Activated CD4-positive, alpha-beta T cell treated with anti-CD3 and anti-CD28 coated beads, Interleukin-2, amount 50 U/mL, for 24 hours (primary cell): ENCODE measurements around the gene SLC36A1.

Experiments
- DNase-seq, 2 donors: peaks; one replicate each; pipeline ENCODE4 v3.0.0-alpha.2; 2020; ENCODE audit warnings: low read depth in 1 of 2, low spot score in 1 of 2

Gene SLC36A1

DNA sequence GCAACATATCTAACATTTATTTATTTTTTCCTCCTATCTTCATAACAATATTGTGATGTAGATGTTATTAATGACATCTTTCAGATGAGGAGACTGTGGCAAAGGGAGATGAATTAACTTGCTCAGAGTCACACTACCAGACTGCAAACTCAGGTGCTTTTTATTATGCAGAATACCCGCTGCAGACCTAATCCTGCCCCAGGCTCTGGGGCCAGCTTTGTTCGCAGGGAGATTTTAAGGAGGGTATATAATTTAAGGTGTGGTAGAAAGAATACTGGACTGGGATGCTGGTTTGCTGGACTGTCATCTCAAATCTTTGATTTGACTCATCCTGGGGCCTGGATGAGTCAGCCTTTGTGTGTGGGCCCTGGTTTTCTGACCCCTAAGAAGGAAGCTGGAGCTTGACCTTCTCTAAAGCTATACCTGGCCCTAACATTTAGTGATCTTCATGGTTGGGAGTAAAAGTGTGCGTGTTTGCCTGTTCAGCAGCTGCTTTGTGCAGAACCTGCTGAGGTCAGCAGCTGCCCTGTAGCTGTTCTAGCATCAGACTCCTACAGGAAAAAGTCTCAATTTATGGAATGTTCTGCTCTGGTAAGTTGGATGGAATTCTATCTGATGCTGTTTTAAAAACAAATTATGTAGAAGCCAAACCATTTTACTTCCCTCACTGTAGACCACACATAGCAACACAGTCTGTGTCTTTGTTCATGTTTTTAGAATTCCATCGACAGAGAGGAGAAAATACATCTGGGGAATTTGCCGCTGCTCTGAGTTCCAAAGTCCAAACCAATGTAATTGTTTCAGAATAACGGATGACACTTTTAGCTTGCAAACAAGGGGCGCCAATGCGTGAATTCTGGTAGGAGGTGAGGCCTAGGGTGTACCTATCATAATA, 4.5 kb downstream of the SLC36A1 start:
- no peak for DNase-seq

DNA sequence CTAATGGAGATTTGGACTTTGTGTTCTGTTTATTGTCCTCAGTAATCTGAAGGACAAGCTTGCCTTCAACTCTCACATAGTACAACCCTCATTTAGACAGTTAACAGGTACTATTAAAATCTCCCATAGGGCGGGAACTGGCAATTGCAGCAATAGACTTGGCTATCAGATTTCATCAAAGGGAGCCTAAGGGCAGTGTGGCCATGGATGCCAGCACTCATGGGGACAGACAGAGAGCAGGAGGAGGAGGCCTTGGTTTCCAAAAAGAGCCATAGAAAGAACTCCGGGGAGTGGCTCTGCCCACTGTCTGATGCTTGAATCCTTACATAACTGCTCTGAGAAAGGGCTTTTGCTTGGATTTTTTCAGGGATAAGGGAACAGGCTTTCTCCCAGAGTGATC, 6.8 kb downstream of the SLC36A1 start:
- no peak for DNase-seq

DNA sequence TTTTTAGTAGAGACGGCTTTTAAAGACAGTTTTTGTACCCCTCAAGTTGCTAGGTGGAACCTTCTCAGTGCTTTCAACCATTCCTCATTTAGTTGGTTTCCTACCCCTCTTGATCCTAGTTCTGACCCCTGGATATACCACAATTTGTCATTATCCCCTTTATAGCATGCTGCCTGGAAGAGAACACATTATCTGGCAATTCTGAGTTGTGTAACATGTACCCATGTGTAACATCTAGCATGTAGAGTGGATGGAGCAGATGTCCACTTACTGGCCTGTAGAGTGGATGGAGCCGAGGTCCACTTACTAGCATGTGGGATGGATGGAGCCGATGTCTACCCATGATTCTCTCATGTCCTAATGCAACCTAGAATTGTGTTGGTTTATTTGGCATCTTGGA, 7.5 kb downstream of the SLC36A1 start:
- no peak for DNase-seq

DNA sequence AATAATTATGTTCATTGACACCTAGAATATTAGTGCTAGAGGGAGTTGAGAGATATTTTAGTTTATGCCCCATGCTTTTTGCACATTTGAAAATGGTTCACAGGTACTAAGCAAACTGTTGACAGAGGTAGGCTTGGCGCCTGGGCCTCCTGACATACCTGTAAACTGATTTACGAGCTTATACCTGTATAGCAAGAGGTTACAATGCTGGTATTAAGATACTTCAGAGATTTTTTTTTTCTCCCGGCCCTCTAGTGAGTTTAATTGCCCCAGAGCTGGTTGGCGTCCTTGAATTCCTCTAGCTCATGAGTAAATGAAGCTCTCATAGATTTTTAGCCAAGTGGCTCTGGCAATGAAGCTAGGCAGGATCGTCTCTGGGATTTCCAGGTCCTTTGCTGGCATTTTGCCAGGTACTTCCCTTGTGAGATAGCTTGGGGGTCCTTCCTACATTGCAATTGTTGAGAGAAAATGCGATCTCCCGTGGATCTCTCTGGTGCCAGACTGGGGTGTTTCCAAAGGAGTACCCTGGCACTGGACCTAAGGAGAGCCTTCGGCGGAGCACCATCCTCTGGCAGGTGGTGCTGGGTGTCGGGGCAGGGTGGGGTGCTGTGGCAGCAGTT, 9.0 kb downstream of the SLC36A1 start:
- no peak for DNase-seq

DNA sequence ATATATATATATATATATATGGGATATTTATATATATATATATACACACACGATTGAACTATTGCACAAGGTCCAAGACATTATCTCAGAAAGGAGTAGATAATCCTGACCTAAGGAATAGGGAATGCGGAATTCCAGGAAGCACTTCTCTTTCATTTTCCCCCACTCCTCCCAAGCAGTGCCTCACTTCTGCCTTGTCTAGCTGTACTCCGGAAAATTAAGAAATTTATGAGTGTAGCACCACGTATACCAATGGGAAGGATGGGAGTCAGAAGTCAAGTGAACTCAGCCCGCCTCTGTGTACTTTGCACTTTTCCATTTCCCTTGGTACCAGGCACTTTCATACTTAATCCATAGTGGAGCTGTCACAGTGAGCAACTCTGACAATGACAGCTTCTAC, 10.9 kb downstream of the SLC36A1 start:
- DNase-seq, result no peak

DNA sequence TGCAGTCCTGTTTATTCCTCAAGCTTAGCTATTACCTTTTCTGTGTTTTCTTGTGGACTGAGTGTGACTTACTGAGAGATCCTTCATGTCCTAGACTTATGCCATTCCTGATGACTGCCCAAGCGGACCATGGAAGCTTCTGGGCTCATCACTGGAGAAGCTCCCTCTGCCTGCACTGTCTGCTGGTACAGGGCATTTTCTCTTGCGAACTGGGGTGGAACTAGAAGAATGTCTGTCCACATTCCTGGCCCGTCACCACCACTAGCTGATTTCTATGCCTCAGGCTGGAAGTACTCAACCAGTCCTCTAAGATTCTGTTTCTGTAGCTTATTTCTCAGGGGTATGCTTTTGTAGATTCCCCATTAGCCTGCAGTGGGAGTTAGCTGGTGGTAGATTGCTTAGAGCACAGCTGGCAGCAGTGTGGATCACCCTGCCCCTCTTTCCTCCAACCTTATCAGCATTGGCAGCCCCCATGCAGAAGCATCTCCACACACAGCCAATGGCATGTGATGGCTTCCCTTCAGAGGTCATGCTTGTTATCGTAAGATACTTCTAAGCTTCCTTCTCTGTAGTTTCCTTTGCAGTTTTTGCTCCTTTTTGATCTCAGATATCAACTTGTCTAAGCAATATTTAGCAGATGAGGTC, 12.4 kb downstream of the SLC36A1 start:
- no peak for DNase-seq

DNA sequence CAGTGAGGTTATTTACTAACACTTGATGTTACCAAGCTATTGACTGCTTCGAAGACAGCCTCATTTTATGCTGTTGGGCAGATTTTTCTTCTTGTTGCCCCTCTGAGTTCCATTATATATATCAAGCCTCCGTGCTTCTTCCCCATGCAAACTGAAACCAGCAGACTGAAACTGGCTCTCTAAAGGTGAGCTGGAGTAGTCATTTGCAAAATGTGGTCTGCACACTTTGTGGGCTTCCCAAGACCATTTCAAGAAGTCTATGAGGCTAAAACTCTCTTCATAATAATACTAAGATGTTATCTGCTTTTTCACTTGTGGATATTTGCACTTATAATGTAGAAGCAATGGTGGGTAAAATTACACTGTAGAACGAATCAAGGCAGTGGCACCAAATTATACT, 13.9 kb downstream of the SLC36A1 start:
- no peak for DNase-seq

DNA sequence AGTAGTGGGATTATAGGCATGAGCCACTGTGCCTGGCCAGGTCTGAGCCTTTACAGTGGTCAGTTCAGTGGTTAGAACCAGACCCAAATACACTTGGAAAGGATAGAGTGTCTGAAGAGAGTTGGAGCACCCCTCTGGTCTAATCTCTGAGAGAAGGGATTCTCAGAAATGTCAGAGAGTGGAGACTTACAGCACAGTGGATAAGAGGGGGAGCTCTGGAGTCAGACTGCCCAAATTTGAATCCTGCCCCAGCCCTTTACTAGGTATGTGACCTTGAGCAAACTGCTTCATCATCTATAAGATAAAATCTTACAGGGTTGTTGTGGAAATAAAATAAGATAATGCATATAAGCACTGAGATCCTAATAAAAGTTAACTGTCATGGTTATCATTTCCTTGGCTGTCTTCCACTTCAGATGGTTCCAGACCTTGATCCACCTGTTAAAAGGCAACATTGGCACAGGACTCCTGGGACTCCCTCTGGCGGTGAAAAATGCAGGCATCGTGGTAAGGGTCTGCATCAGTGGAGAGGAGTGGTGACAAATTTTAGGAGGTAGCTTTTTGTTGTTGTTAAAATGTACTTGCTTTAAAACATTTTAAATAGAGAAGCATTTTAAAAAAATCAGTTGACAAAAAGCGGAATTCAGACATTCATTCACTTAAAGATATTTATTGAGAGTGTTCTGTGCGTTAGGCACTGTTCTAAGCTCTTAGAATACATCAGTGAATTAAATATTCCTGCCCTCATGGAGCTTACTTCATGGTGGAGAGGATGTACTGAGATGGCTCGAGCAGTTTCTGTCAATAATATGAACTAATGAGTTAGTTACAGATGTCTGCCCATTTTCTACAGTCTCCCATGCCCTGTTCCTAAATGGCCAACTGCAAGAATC, 16.0 kb downstream of the SLC36A1 start:
- no peak for DNase-seq

DNA sequence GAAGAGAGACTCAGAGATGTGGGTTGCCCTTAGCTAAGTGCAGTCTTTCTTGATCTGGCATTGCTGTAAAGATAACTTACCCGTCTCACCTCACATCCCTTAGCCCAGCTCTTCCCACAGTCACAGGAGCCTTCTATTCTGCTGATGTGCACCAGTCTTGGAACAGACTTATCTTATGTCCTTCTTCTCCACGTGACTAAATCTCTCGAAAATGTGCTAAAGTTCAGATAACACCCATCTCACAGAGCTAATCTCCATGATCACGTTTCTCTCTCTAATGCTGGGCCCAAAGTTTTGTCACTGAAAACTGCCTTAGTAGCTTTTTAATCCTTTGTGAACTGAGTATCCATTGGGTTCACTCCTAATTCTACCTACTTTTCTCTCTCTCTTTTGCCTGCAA, 16.7 kb downstream of the SLC36A1 start:
- DNase-seq, result no peak

DNA sequence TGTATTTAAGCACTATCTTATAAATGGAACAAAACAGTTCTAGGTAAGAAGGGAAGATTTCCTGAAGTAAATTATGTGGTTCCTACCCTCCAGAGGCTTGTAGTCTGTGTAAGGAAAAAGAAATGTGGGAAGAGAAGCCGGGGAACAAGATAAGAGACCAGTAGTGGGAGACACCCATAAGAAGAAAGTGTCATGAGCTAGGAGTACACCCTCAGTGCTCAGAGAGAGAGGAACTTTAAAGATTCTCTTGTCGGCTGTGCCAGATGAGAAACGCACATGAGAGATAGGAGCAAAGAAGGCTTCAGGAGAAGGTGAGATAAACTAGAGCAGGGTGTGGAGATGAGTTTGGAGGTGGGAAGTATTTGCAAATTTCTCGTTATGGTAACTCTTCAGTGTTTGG, 18.1 kb downstream of the SLC36A1 start:
- no peak for DNase-seq

DNA sequence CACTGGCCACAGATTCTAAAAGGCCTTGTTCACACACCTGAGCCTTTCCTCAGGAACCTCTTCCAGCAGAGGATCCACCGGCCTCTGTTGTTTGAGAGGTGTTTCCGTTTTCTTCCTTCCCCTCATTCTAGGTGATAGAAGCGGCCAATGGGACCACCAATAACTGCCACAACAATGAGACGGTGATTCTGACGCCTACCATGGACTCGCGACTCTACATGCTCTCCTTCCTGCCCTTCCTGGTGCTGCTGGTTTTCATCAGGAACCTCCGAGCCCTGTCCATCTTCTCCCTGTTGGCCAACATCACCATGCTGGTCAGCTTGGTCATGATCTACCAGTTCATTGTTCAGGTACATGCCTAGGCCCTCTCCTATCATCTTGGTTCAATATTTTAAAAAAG, 20.2 kb downstream of the SLC36A1 start:
- DNase-seq, result no peak

DNA sequence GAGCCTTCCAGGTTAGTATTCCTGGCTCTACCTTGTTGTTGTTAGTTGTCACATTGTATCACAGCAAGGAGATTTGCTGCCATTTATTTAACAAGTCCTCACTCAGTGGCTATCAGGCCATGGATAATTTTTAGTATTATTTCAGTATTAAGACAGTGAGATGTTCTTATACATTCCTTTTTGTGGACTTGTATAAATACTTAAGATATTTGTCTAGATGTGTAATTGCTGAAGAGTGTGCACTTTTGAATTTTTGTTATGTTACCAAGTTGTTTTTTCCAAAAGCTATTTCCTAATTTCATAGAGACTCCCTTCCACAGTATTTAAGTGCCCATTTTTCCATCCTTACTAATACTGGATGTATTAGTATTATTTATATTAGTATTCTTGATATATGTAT, 22.0 kb downstream of the SLC36A1 start:
- no peak for DNase-seq

DNA sequence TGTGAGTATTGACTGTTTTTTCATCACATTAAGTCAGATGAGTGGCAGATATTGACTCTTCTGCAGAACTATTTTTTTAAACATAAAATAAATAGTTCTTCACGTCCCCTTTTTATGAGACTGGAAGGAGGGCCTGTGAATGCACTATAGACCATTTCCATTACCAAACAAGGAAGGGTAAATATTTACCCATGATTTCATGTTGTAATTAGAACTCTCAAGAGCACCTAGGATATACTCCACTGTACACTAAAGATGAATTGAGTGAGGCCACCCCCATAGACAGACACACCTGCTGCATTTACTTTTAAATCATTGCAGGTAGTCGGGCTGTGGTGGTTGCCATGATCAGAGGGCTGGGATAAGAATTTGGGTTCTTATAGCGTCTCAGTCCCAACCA, 22.6 kb downstream of the SLC36A1 start:
- DNase-seq, result no peak

DNA sequence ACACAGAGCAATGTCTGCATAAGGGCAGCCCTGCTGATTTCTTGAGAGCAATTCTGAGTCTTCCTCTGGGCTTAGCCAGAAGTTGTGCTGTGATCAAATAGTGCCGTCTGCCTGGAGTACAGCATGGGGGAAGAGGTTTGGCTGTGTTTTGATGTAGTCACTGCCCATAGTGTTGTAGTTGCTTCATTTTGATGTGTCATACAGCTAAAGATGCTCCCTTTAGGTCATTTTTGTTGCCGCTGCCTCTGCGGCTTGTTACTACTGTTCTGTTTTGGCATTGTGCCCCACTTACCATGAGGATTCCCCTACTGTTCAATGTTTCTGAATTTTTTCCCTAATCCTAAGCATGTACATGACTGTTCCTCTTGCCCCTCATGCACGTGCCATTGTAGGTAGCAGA, 23.0 kb downstream of the SLC36A1 start:
- DNase-seq, result no peak

DNA sequence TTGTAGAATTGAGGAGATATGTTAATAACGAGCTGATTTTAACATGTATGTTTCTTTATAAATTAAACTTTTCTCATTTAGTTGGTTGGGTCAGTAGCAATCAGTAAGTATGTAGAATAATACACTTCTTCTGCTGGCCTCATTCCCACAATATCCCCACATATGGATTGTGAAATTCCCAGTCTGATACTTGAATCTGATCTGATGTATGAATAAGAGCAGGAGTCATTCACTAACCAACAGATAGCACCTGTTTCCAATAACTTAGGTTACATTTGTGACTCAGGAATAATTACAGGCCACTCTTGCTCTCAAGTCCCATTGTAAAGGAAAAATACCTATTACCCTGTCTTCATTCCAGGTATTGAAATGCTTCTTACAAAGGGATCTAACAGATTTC, 23.9 kb downstream of the SLC36A1 start:
- DNase-seq, result no peak

DNA sequence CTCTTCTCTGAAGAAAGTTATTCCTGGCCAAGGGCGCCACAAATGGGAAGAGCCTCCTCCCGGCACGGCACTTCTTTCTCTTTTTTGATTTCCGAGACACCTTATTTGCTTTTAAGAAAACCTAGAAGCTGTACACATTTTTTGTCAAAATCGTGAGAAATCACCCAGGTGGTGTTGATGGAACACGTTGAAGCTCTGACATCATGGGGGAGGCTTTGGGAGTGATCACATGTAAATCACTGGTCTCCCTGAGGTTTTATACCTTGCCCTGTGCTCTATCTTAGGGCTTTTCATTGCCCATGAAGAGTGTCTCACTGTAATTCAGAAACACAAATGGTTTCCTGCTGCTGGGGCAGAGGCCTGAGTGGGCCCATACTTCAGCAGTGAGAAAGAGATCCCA, 27.4 kb downstream of the SLC36A1 start:
- no peak for DNase-seq

DNA sequence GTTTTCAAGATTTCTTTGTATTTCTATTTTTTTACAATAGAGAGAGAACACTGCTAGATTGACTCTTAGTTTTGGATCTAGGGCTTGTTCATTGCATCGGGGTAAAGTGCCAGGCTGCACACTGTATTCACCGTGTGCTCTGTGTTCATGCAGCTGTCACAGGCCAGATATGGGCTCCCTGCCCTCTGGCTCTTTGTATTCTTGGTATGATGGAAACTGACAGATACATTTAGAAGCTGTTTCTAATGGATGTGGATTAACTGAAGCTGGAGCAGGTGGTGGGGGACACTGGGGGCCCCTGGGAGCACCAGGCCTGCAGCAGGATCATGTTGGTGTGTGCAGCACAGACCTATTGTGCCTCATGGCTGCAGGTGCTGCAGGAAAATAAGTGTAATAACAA, 28.0 kb downstream of the SLC36A1 start:
- DNase-seq, result no peak

DNA sequence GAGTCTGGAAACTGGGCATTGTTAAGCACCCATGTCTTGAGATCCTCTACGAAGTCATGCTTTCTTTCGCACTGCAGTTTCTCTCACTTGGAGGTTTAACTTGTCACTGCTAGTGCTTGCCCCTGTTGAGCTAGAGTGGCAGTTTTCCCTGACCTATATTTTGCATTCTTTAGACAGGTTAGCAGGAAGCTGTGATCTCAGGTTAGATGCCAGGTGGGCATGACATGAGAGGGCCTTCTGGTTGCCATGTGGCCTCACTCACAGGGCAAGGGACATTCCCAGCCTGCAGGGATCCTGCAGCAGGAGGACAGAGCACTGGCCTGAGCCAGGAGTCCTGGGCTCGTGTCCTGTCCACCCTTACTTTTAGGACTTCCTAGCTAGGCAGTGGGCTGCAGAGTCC, 28.6 kb downstream of the SLC36A1 start:
- DNase-seq, result no peak

DNA sequence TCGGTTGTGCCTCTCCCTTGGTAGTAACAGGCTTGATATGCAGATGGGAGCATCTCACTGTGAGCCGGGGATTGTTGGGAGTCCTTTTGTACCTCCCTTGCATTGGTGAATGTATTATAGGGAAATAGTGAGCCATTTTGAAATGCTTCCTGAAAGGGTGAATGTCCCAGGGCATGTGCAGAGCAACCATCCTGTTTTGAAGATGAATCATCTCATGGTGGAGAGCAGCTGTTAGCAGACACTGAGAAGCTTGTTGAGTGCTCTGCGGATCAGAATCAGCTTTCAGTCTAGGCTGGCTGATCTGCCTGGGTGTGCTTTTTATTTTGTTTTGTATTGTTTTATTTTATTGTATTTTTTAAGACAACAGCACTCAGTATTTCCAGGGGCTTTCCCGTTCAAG, 29.7 kb downstream of the SLC36A1 start:
- no peak for DNase-seq

DNA sequence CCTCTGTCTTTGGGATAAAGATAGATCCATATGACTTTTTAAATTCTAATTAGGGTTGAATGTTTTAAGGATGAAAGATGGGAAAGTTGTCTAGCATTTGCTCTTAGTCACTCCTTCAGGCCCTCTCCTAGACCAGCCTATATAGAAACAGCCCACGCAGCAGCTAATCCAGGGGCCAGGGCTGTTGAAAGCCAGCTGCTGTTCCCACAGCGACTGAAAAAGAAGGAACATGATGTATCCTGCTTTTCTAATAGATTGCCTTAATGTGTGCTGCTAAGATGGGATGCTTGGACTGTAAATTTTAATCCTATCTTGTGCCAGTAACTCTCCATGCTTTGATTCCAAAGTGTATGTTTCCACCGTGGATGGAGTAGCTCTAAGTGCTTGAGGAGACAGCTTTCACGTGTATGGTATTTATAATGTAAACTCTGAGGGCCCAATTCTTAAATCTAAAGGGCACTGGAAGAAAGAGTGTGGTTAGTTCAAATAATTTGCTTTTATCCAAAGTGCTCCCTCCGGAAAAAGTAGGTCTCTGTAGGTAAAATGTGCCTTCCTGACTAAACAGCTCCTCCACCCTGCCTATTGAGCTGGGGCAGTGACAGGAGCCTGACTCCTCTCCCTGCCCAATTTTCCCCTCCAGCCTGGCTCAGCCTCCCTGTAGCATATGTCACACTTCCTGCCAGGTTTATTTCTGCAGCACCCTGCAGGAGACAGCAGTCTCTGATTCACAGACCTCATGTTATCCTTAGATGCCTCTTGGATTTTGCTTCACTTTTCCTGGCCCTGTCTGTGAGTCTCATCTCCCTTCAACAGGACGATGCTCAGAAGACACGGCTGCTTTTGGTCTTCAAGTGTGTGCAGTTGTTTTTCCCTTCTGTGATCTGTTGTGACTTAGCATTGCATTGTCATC, 33.2 kb downstream of the SLC36A1 start:
- DNase-seq, result no peak
